K562 (cell line): ENCODE results near the gene EGLN1. TPM values are rescaled to one million over a fixed set of nuclear protein-coding genes. Genes with fewer than 3 reads are reported as not detected.

Experiments used
- ATAC-seq: fragments of 200-7000 bp; cut with Tn5 transposase; 3 replicates; pipeline ENCODE4 v1.9.1; 2020; ENCODE audit warnings: moderate library complexity
- BruUV-seq: library from RNA; stranded (reverse); fragments of 400-500 nt; replicated peaks from 2 replicates; lab custom pipeline; 2021; lab: Mats Ljungman, UMichigan
- CTCF ChIA-PET: fragments of 300-600 bp; formaldehyde crosslinking; extraction: SDS; loops from one replicate; lab custom pipeline; 2021; ENCODE audit warnings: low intra/inter-chr PET ratio; lab: Yijun Ruan, JAX
- POLR2A ChIA-PET: fragments of 300-600, 350-650 bp; sonication (Branson Sonifier 250); formaldehyde crosslinking; extraction: SDS; loops from one replicate; lab custom pipeline; 2021; ENCODE audit warnings: antibody characterized with exemption, inconsistent platforms; lab: Yijun Ruan, JAX
- DNase-seq, 4 experiments: peaks; one replicate each; pipeline versions ENCODE4 v3.0.0 to v3.0.0-alpha.2; 2011 to 2018; ENCODE audit warnings: low spot score in 3 of 4, mixed read lengths in 3 of 4; ENCODE audit errors: extremely low read depth in 1 of 4
- FAIRE-seq: peaks from 2 replicates; lab custom pipeline; 2011; peaks lifted over from hg19 to GRCh38; lab: Jason Lieb, UNC
- H2AFZ ChIP-seq: 2 replicates; pipeline ENCODE4 v1.6.0; 2011; ENCODE audit warnings: low read depth, low read length, control low read depth, inconsistent platforms
- H3K27ac ChIP-seq: fragments of 200-600 bp; 3 replicates; pipeline ENCODE4 v1.8.0; 2011; ENCODE audit warnings: low read depth, mild to moderate bottlenecking, control low read depth, inconsistent platforms, low read length, moderate library complexity, mixed read lengths; ENCODE audit errors: extremely low read depth
- H3K27me3 ChIP-seq, 2 experiments: fragments of 300-600 bp in 1 of 2; 2 replicates in 1 of 2; 3 replicates in 1 of 2; pipeline versions ENCODE4 v1.6.0 to v1.8.0; 2011; ENCODE audit warnings: inconsistent platforms in 2 of 2, low read length in 2 of 2, mild to moderate bottlenecking in 1 of 2, mixed read lengths in 1 of 2, moderate library complexity in 1 of 2; ENCODE audit not compliant: control insufficient read depth in 2 of 2, insufficient read depth in 2 of 2
- H3K36me3 ChIP-seq: fragments of 300-600 bp; 3 replicates; pipeline ENCODE4 v1.8.0; 2011; ENCODE audit warnings: mild to moderate bottlenecking, low read length, inconsistent platforms; ENCODE audit not compliant: control insufficient read depth, insufficient read depth
- H3K4me1 ChIP-seq, 2 experiments: fragments of 200-600 bp in 1 of 2; replicated peaks in 1 of 2; 2 replicates in 1 of 2; 3 replicates in 1 of 2; pipeline versions ENCODE4 v1.5.1 to v1.8.0; 2011; ENCODE audit warnings: inconsistent platforms in 2 of 2, low read length in 2 of 2, mild to moderate bottlenecking in 1 of 2, mixed read lengths in 1 of 2, moderate library complexity in 1 of 2; ENCODE audit not compliant: control insufficient read depth in 2 of 2, insufficient read depth in 2 of 2
- H3K4me2 ChIP-seq: 2 replicates; pipeline ENCODE4 v1.6.1; 2011; ENCODE audit warnings: low read length, control low read depth, inconsistent platforms, mixed read lengths; ENCODE audit not compliant: insufficient read depth
- H3K4me3 ChIP-seq: fragments of 200-600 bp; sonication (generic), shearing (Covaris generic); 2 replicates; pipeline ENCODE4 v1.5.1; 2016; ENCODE audit warnings: control low read depth, inconsistent platforms
- H3K79me2 ChIP-seq: fragments of 200-600 bp; 3 replicates; pipeline ENCODE4 v1.8.0; 2011; ENCODE audit warnings: low read length, inconsistent platforms; ENCODE audit not compliant: control insufficient read depth, insufficient read depth
- H3K9ac ChIP-seq, 2 experiments: 2 replicates each; pipeline versions ENCODE4 v1.6.0 to v1.6.1; 2011; ENCODE audit warnings: low read depth in 2 of 2, low read length in 2 of 2, control low read depth in 1 of 2, inconsistent platforms in 1 of 2, mild to moderate bottlenecking in 1 of 2, mixed read lengths in 1 of 2; ENCODE audit not compliant: insufficient read depth in 1 of 2
- H3K9me1 ChIP-seq: one replicate; pipeline ENCODE4 v1.6.0; 2011; ENCODE audit warnings: inconsistent platforms, mild to moderate bottlenecking, low read length, moderate library complexity; ENCODE audit not compliant: control insufficient read depth, insufficient read depth
- H3K9me3 ChIP-seq: replicated peaks from 2 replicates; pipeline ENCODE4 v1.5.1; 2011; ENCODE audit warnings: low read depth, low read length, inconsistent platforms; ENCODE audit not compliant: control insufficient read depth, insufficient read depth
- H4K20me1 ChIP-seq: replicated peaks from 2 replicates; pipeline ENCODE4 v1.6.1; 2011; ENCODE audit warnings: low read length, inconsistent platforms, mixed read lengths; ENCODE audit not compliant: control insufficient read depth, insufficient read depth
- FOXA3 ChIP-seq, 2 experiments: fragments of 450-650 bp in 1 of 2; sonication (generic) in 1 of 2; formaldehyde crosslinking; IDR thresholded peaks in 1 of 2; conservative IDR thresholded peaks in 1 of 2; 2 replicates each; pipeline versions ENCODE4 v1.4.0 to v1.8.0; 2020 to 2022; ENCODE audit warnings: mild to moderate bottlenecking in 2 of 2, missing genetic modification reagents in 1 of 2
- RBFOX2 ChIP-seq: fragments of 200-400 bp; formaldehyde crosslinking; IDR thresholded peaks from 2 replicates; pipeline ENCODE4 v1.6.1; 2017; ENCODE audit warnings: low read depth, mild to moderate bottlenecking, low read length, moderate library complexity
- SIN3A ChIP-seq, 2 experiments: fragments of 150-350 bp in 1 of 2; IDR thresholded peaks; 2 replicates each; pipeline ENCODE4 v1.6.1; 2011 to 2016; ENCODE audit warnings: borderline replicate concordance in 2 of 2, low read depth in 2 of 2, low read length in 2 of 2, mild to moderate bottlenecking in 2 of 2, moderate library complexity in 2 of 2; ENCODE audit not compliant: control insufficient read depth in 1 of 2
- TAF1 ChIP-seq: IDR thresholded peaks from 2 replicates; pipeline ENCODE4 v1.6.1; 2011; ENCODE audit warnings: mild to moderate bottlenecking, low read length, moderate library complexity; ENCODE audit not compliant: insufficient read depth, control insufficient read depth, severe bottlenecking; ENCODE audit errors: extremely low read depth
- whole genome bisulfite sequencing: fragments of 100-300 bp; shearing (Covaris generic); methylation state at CpG from one replicate; pipeline ENCODE4 v1.1.6; 2016; ENCODE audit warnings: low coverage, mixed read lengths; ENCODE audit not compliant: insufficient coverage; ENCODE audit errors: missing lambda C conversion rate; 5-methylcytosine and 5-hydroxymethylcytosine counted together
- in situ Hi-C: fragments of 300-500 bp; cut with MboI; formaldehyde crosslinking; loops from 4 replicates; pipeline ENCODE4 v1.15.0; 2018; ENCODE audit warnings: inconsistent platforms, mixed read lengths
- intact Hi-C: fragments of 100-400 bp; cut with micrococcal nuclease; formaldehyde crosslinking; loops from 2 replicates; pipeline ENCODE4 v1.14.2; 2022
- polyA plus RNA-seq, 8 experiments: library from polyadenylated mRNA; depleted of rRNA in 4 of 8; stranded (reverse) in 5 of 8; unstranded in 3 of 8; fragments of >200 nt; fragmentation: Nextera tagmentation in 2 of 8; fragmentation: Illumina TruSeq in 1 of 8; extraction: Ambion mirVana in 2 of 8; extraction: Trizol in 1 of 8; gene quantifications; 2 replicates each; pipeline versions ENCODE4 v1.2.1 to v1.2.3, GENCODE V29; 2011 to 2014; ENCODE audit warnings: inconsistent platforms in 1 of 8, missing spikeins in 1 of 8
- total RNA-seq, 7 experiments: library from RNA; depleted of rRNA in 6 of 7; stranded (reverse); fragments of >200 nt in 6 of 7; fragmentation: Illumina TruSeq in 2 of 7; extraction: Trizol in 2 of 7; gene quantifications; 2 replicates each; pipeline versions ENCODE4 v1.2.1 to v1.2.3, GENCODE V29; 2011 to 2021; ENCODE audit warnings: low replicate concordance in 1 of 7
- TF ChIP-seq, protein P1 (sequence below): fragments of 450-650 bp; formaldehyde crosslinking; IDR thresholded peaks from 2 replicates; pipeline ENCODE4 v1.4.0; 2020; ENCODE audit warnings: mild to moderate bottlenecking
- TF ChIP-seq, protein P2 (sequence below): fragments of 150-350 bp; conservative IDR thresholded peaks from 2 replicates; pipeline ENCODE4 v1.6.1; 2014; ENCODE audit warnings: low read length

Gene EGLN1
- total and polyA plus RNA-seq, 9 of the 15 experiments (the other 6 are each of a cell fraction or from before 2014, with no cell fraction given), result 5.2 to 54.3 (median 24.6) TPM

DNA sequence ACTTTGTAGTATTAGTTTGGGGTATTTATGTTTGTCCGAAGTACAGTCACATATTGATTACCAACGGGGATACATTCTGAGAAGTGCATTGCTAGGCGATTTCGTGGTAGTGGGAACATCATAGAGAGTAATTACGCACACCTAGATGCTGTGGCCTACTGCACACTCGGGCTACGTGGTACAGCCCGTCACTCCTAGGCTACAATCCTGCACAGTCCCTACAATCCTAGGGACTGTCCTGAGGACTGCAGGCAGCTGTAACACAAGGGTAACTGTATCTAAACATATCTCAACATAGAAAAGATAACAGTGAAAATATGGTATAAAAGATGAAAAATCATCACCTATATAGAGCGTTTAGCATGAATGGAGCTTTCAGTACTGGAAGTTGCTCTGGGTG lies 103.0 kb downstream of the EGLN1 start:
- ChIA-PET POLR2A (interaction anchor here (0.6 to 0.7 kb wide), 2 partner anchors 99 to 307 kb away, joined by 3 read pairs; partner anchors contain the start of gene DISC1), CTCF (no interaction called here)
- peak; percentile 36; the same call in 2 of the 3 replicates for ATAC-seq
- in situ Hi-C loops (no loop called here), intact Hi-C loops (no loop called here)
- no peak for FAIRE-seq
- peak overlapping the region; percentile 44 for H2AFZ ChIP-seq
- H3K9me3 ChIP-seq, result no peaks in the 10 kb centered on the region
- H3K4me2 ChIP-seq, result no peak overlapping the region
- H3K27me3 ChIP-seq, result peaks cover 0 to 5% of the 10 kb centered on the region in 2 experiments; a peak in 2 of 5 replicates
- DNase-seq, result no peak
- H4K20me1 ChIP-seq, result no peaks in the 10 kb centered on the region
- no peak overlapping the region for H3K27ac ChIP-seq
- H3K4me1 ChIP-seq, result no peaks in the 10 kb centered on the region; a peak in 1 of 5 replicates
- BruUV-seq, result no TSS peak
- WGBS, result 36% methylated on average over 9 of the region's 9 CpGs
- no peaks in the 10 kb centered on the region for H3K9me1 ChIP-seq
- H3K9ac ChIP-seq, result no peak overlapping the region
- TF ChIP-seq, protein P1, sequence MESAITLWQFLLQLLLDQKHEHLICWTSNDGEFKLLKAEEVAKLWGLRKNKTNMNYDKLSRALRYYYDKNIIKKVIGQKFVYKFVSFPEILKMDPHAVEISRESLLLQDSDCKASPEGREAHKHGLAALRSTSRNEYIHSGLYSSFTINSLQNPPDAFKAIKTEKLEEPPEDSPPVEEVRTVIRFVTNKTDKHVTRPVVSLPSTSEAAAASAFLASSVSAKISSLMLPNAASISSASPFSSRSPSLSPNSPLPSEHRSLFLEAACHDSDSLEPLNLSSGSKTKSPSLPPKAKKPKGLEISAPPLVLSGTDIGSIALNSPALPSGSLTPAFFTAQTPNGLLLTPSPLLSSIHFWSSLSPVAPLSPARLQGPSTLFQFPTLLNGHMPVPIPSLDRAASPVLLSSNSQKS (CRISPR knock-in tag), result no peak
- TF ChIP-seq, protein P2, sequence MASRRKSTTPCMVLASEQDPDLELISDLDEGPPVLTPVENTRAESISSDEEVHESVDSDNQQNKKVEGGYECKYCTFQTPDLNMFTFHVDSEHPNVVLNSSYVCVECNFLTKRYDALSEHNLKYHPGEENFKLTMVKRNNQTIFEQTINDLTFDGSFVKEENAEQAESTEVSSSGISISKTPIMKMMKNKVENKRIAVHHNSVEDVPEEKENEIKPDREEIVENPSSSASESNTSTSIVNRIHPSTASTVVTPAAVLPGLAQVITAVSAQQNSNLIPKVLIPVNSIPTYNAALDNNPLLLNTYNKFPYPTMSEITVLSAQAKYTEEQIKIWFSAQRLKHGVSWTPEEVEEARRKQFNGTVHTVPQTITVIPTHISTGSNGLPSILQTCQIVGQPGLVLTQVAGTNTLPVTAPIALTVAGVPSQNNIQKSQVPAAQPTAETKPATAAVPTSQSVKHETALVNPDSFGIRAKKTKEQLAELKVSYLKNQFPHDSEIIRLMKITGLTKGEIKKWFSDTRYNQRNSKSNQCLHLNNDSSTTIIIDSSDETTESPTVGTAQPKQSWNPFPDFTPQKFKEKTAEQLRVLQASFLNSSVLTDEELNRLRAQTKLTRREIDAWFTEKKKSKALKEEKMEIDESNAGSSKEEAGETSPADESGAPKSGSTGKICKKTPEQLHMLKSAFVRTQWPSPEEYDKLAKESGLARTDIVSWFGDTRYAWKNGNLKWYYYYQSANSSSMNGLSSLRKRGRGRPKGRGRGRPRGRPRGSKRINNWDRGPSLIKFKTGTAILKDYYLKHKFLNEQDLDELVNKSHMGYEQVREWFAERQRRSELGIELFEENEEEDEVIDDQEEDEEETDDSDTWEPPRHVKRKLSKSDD, result no peak
- TF ChIP-seq FOXA3 (CRISPR knock-in tag; conservative IDR thresholded peaks at IDR 0.05 in 1 of 2, IDR thresholded peaks at IDR 0.05 in 1 of 2) (no peak), TAF1 (no peak), SIN3A (IDR thresholded peaks at IDR 0.05; ENCODE audit: borderline replicate concordance in 2 of 2, control insufficient read depth in 1 of 2, low read depth in 2 of 2, low read length in 2 of 2) (no peak), RBFOX2 (no peak)
- no peaks in the 10 kb centered on the region for H3K79me2 ChIP-seq
- no peaks in the 10 kb centered on the region for H3K36me3 ChIP-seq
- no peak overlapping the region for H3K4me3 ChIP-seq
